Caco-2 (cell line): Measurements from ENCODE around the gene RAPGEF3. TPM values are rescaled to one million over a fixed set of nuclear protein-coding genes. Genes with fewer than 3 reads are reported as not detected.

Experiments used
- BruUV-seq: library from RNA; stranded (reverse); fragments of 400-500 nt; replicated peaks from 2 replicates; lab custom pipeline; 2021; lab: Mats Ljungman, UMichigan
- CTCF ChIA-PET: fragments of 300-600 bp; sonication (Branson Sonifier 250); formaldehyde crosslinking; loops from one replicate; lab custom pipeline; 2022; ENCODE audit warnings: antibody characterized with exemption; lab: Charles Lee
- POLR2A ChIA-PET: fragments of 300-600 bp; sonication (Branson Sonifier 250); formaldehyde crosslinking; loops from one replicate; lab custom pipeline; 2022; ENCODE audit warnings: antibody characterized with exemption; lab: Charles Lee
- DNase-seq, 2 experiments: peaks; one replicate each; pipeline versions ENCODE4 v3.0.0 to v3.0.0-alpha.2; 2020 to 2022
- H3K27me3 ChIP-seq: replicated peaks from 2 replicates; pipeline ENCODE4 v1.6.0; 2011; ENCODE audit warnings: low read length; ENCODE audit not compliant: control insufficient read depth, insufficient read depth
- H3K36me3 ChIP-seq: 2 replicates; pipeline ENCODE4 v1.5.1; 2011; ENCODE audit warnings: low read length; ENCODE audit not compliant: control insufficient read depth, insufficient read depth
- H3K4me1 ChIP-seq: fragments of 250-450 bp; sonication (Bioruptor Pico); 2 replicates; pipeline ENCODE4 v1.5.1; 2020; ENCODE audit warnings: mild to moderate bottlenecking
- H3K4me3 ChIP-seq: 2 replicates; pipeline ENCODE4 v1.5.1; 2011; ENCODE audit warnings: low read depth, mild to moderate bottlenecking, control low read depth, low read length
- H3K9me3 ChIP-seq: fragments of 250-450 bp; sonication (Bioruptor Pico); 2 replicates; pipeline ENCODE4 v1.5.1; 2020; ENCODE audit warnings: mild to moderate bottlenecking, moderate library complexity
- H3K27ac Mint-ChIP-seq: one replicate; pipeline ENCODE4 v1.8.0; 2022; ENCODE audit warnings: mixed read lengths; ENCODE audit not compliant: unreplicated experiment
- H3K27me3 Mint-ChIP-seq: one replicate; pipeline ENCODE4 v1.8.0; 2022; ENCODE audit warnings: mixed read lengths; ENCODE audit not compliant: insufficient read depth, unreplicated experiment
- H3K36me3 Mint-ChIP-seq: one replicate; pipeline ENCODE4 v1.8.0; 2022; ENCODE audit warnings: mild to moderate bottlenecking, mixed read lengths; ENCODE audit not compliant: insufficient read depth, unreplicated experiment
- H3K4me1 Mint-ChIP-seq: one replicate; pipeline ENCODE4 v1.8.0; 2022; ENCODE audit warnings: low read depth, mixed read lengths; ENCODE audit not compliant: unreplicated experiment
- H3K4me3 Mint-ChIP-seq: one replicate; pipeline ENCODE4 v1.8.0; 2022; ENCODE audit warnings: mild to moderate bottlenecking, moderate library complexity, mixed read lengths; ENCODE audit not compliant: unreplicated experiment
- H3K9me3 Mint-ChIP-seq: one replicate; pipeline ENCODE4 v1.8.0; 2022; ENCODE audit warnings: mixed read lengths; ENCODE audit not compliant: unreplicated experiment
- CTCF ChIP-seq, 2 experiments: fragments of 200-600 bp in 1 of 2; IDR thresholded peaks; 1 replicate in 1 of 2; 2 replicates in 1 of 2; pipeline versions ENCODE4 v1.5.1 to v1.8.0; 2011 to 2022; ENCODE audit warnings: antibody characterized with exemption in 1 of 2, control low read depth in 1 of 2, inconsistent platforms in 1 of 2, low read depth in 1 of 2, low read length in 1 of 2, mild to moderate bottlenecking in 1 of 2, moderate library complexity in 1 of 2; ENCODE audit not compliant: insufficient read depth in 1 of 2, severe bottlenecking in 1 of 2, unreplicated experiment in 1 of 2
- intact Hi-C: fragments of 100-400 bp; cut with micrococcal nuclease; formaldehyde crosslinking; loops from one replicate; pipeline ENCODE4 v1.10.0; 2022; ENCODE audit not compliant: unreplicated experiment
- total RNA-seq: library from RNA; stranded (reverse); gene quantifications from 2 replicates; pipeline ENCODE4 v1.2.3, GENCODE V29; 2022

The RAPGEF3 gene
- total RNA-seq, 1 experiment from 2014 or later = 1.2 TPM

GRCh38 chr12:47729233-47729632 lies 29.4 kb downstream of the RAPGEF3 start:
- Mint-ChIP-seq H3K9me3 (no peaks in the 10 kb centered on the region), H3K36me3 (no peaks in the 10 kb centered on the region), H3K4me1 (no peaks in the 10 kb centered on the region), H3K27me3 (no peaks in the 10 kb centered on the region), H3K4me3 (no peak overlapping the region), H3K27ac (no peak overlapping the region)
- TF ChIP-seq CTCF (IDR thresholded peaks at IDR 0.05; ENCODE audit: insufficient read depth in 1 of 2, low read depth in 1 of 2, low read length in 1 of 2, severe bottlenecking in 1 of 2, unreplicated experiment in 1 of 2) = no peak
- intact Hi-C loops = no loop called here
- Histone ChIP-seq H3K27me3 (no peaks in the 10 kb centered on the region), H3K36me3 (no peaks in the 10 kb centered on the region), H3K4me3 (no peak overlapping the region), H3K9me3 (no peaks in the 10 kb centered on the region), H3K4me1 (peaks cover 6% of the 10 kb centered on the region)
- POLR2A ChIA-PET = no interaction called here
- CTCF ChIA-PET = no interaction called here
- no peak for DNase-seq
- BruUV-seq = no TSS peak

GRCh38 chr12:47725893-47726292 lies 32.8 kb downstream of the RAPGEF3 start:
- no peaks in the 10 kb centered on the region for H3K9me3 ChIP-seq
- peaks cover 16% of the 10 kb centered on the region for H3K4me1 Mint-ChIP-seq
- H3K36me3 Mint-ChIP-seq = no peaks in the 10 kb centered on the region
- DNase-seq = peak in 1 of 2 experiments; percentile 1
- no peaks in the 10 kb centered on the region for H3K9me3 Mint-ChIP-seq
- no peaks in the 10 kb centered on the region for H3K27me3 ChIP-seq
- peaks cover 17% of the 10 kb centered on the region for H3K4me1 ChIP-seq
- no peak overlapping the region for H3K4me3 Mint-ChIP-seq
- BruUV-seq = no TSS peak
- H3K4me3 ChIP-seq = no peak overlapping the region
- no peak for TF ChIP-seq CTCF (IDR thresholded peaks at IDR 0.05; ENCODE audit: insufficient read depth in 1 of 2, low read depth in 1 of 2, low read length in 1 of 2, severe bottlenecking in 1 of 2, unreplicated experiment in 1 of 2)
- H3K27me3 Mint-ChIP-seq = no peaks in the 10 kb centered on the region
- no peaks in the 10 kb centered on the region for H3K36me3 ChIP-seq
- POLR2A ChIA-PET = no interaction called here
- intact Hi-C loops = no loop called here
- CTCF ChIA-PET = interaction anchor here (0.6 to 1.6 kb wide), 4 partner anchors 10 to 43 kb away, joined by 3 to 5 read pairs (median 4); partner anchors contain the start of gene RAPGEF3
- H3K27ac Mint-ChIP-seq = no peak overlapping the region

GRCh38 chr12:47725091-47725772 lies 33.4 kb downstream of the RAPGEF3 start, which contains the start of gene ENDOU:
Gene ENDOU (minus strand): TSS chr12:47725490. CDS start chr12:47725413, 77 bp downstream.
- POLR2A ChIA-PET = no interaction called here
- no peaks in the 10 kb centered on the region for H3K36me3 Mint-ChIP-seq
- Histone ChIP-seq H3K36me3 (no peaks in the 10 kb centered on the region), H3K4me1 (peaks cover 17% of the 10 kb centered on the region), H3K27me3 (no peaks in the 10 kb centered on the region), H3K4me3 (no peak within 1 kb of the TSS), H3K9me3 (no peaks in the 10 kb centered on the region)
- H3K27me3 Mint-ChIP-seq = no peaks in the 10 kb centered on the region
- BruUV-seq = no TSS peak
- no peak for TF ChIP-seq CTCF (IDR thresholded peaks at IDR 0.05; ENCODE audit: insufficient read depth in 1 of 2, low read depth in 1 of 2, low read length in 1 of 2, severe bottlenecking in 1 of 2, unreplicated experiment in 1 of 2)
- H3K4me3 Mint-ChIP-seq = no peak within 1 kb of the TSS
- peaks cover 16% of the 10 kb centered on the region for H3K4me1 Mint-ChIP-seq
- intact Hi-C loops = no loop called here
- H3K9me3 Mint-ChIP-seq = no peaks in the 10 kb centered on the region
- CTCF ChIA-PET = interaction anchor here (1.0 to 1.6 kb wide), 3 partner anchors 9 to 43 kb away, joined by 3 to 5 read pairs (median 4); no protein-coding TSS in a partner anchor
- peak in 1 of 2 experiments; percentile 32 for DNase-seq
- no peak within 1 kb of the TSS for H3K27ac Mint-ChIP-seq
